ENCODE data around the gene ADAM12.

Gene ADAM12

DNA sequence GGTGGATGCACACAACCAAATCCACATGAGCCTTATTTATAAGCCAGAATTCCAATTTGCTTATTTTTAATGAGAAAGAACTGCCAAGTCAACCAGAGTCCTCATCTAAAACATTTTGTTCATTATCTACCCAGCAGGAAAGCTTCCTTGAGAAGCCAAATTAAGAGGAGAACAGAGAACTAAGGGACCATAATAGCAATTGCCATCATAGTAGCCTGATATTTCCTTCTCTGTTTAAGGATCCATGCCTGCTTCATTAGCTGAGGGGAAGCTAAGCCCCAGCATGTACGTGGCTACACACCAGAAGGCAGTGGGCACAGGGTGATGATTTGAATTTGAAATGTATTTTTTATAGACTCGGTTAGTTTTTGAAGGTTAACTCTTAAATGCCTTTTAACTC lies 46.8 kb downstream of the ADAM12 start:
- TF ChIP-seq, protein P1, sequence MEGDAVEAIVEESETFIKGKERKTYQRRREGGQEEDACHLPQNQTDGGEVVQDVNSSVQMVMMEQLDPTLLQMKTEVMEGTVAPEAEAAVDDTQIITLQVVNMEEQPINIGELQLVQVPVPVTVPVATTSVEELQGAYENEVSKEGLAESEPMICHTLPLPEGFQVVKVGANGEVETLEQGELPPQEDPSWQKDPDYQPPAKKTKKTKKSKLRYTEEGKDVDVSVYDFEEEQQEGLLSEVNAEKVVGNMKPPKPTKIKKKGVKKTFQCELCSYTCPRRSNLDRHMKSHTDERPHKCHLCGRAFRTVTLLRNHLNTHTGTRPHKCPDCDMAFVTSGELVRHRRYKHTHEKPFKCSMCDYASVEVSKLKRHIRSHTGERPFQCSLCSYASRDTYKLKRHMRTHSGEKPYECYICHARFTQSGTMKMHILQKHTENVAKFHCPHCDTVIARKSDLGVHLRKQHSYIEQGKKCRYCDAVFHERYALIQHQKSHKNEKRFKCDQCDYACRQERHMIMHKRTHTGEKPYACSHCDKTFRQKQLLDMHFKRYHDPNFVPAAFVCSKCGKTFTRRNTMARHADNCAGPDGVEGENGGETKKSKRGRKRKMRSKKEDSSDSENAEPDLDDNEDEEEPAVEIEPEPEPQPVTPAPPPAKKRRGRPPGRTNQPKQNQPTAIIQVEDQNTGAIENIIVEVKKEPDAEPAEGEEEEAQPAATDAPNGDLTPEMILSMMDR (IDR thresholded peaks at IDR 0.05; ENCODE audit: borderline replicate concordance, insufficient read depth, low read depth, low read length): no peak
- H3K4me3 ChIP-seq (ENCODE audit: low read depth, low read length): no peak overlapping the region

DNA sequence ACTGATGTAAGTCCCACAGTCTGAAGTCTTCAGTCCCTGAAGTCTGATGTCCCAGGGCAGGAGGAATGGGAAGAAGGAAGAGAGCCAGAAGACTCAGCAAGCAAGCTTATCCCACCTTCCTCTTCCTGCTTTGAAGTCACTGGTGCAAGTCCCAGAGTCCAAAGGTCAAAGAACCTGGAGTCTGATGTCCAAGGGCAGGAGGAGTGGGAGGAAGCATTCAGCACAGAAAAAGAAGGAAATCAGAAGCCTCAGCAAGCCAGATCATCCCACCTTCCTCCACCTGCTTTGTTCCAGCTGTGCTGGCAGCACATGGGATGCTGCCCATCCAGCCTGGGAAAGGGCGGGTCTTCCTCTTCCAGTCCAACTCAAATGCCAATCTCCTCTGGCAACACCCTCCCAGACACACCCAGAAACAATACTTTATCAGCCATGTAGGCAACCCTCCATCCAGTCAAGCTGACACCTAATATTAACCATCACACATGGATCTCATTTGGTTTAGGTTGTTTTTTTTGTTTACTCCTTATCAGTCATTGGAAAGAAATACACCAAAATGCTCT lies 50.9 kb downstream of the ADAM12 start:
- H3K4me3 ChIP-seq (ENCODE audit: low read depth, low read length): no peak overlapping the region
- TF ChIP-seq, protein P1 (IDR thresholded peaks at IDR 0.05; ENCODE audit: borderline replicate concordance, insufficient read depth, low read depth, low read length): no peak

DNA sequence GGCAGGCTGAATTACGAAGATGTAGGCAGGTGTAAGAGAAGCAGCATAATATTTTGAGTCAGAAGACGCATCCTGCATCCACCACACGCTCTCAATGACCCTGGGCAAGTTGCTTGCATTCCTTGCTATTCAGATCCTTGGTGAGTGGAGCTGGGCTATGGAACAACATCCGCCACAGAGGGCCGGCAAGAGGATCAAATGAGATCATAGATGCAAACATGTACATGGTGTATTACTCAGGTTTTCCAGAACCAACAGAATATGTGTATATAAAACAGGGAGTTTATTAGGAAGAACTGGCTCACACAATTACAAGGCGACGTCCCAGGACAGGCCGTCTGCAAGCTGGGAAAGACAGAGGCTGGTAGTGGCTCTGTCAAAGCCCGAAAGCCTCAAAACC lies 51.5 kb downstream of the ADAM12 start:
- H3K4me3 ChIP-seq (ENCODE audit: low read depth, low read length): no peak overlapping the region
- TF ChIP-seq, protein P1 (IDR thresholded peaks at IDR 0.05; ENCODE audit: borderline replicate concordance, insufficient read depth, low read depth, low read length): no peak

DNA sequence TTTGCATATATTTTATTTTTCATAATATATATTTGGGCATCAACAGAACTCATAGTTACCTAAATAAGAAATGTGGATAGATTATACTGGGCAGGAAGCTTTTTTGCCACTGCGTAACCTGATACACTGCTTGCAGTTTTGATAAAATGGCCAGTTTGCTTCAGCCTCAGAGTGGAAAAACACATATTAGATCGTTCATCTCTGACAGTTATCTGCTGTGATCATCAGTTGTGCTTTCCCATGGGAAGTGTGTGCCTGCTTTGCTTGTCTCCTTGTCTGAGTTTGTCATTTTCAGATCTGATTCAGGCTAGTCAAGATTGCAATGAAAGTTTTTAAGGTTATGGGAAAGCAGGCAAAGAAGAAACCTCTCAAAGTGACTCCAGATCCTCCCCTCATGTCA lies 54.0 kb downstream of the ADAM12 start:
- TF ChIP-seq, protein P1 (IDR thresholded peaks at IDR 0.05; ENCODE audit: borderline replicate concordance, insufficient read depth, low read depth, low read length): no peak

DNA sequence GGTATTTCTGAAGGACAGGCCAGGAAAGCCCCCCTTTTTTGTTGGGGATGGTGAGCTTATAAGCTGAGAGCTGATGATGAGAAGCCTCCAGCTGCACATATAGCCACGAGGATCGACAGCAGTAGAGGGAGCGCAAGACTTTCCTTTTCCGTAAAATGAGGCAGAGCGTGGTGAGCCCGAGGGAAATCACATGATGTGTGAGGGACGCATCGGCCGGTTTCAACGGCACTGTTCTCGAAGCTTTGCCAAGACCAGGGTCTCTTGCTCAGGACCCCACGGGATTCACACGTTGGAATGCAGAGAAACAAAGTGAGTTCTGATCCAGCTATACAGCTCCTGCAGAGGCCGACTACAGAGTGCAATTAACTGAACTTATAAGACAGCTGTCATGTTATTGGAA lies 55.7 kb downstream of the ADAM12 start:
- H3K4me3 ChIP-seq (ENCODE audit: low read depth, low read length): no peak overlapping the region
- TF ChIP-seq, protein P1 (IDR thresholded peaks at IDR 0.05; ENCODE audit: borderline replicate concordance, insufficient read depth, low read depth, low read length): no peak

More for the DNA sequence above, 54.0 kb downstream of the ADAM12 start:
- no peak overlapping the region for H3K4me3 ChIP-seq (ENCODE audit: low read depth, low read length)

DNA sequence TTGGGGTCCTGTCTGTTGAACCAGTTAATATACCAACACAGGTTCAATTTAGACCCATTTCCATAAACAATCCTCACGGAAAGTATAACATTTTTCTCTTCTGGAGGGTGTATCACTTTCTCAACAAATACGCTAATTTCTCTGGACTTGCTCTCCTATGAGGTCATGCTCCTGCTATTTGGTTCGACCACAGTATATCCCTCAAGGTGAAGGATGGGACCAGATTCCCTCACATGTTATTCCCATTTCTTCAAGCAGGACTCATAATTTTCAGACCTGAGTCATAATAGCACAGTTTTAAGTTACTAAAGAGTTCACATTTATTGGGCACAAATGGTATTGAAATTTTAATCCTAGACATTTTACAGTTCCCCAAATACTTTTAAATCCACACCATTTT lies 57.2 kb downstream of the ADAM12 start:
- no peak overlapping the region for H3K4me3 ChIP-seq (ENCODE audit: low read depth, low read length)
- TF ChIP-seq, protein P1 (IDR thresholded peaks at IDR 0.05; ENCODE audit: borderline replicate concordance, insufficient read depth, low read depth, low read length): no peak

DNA sequence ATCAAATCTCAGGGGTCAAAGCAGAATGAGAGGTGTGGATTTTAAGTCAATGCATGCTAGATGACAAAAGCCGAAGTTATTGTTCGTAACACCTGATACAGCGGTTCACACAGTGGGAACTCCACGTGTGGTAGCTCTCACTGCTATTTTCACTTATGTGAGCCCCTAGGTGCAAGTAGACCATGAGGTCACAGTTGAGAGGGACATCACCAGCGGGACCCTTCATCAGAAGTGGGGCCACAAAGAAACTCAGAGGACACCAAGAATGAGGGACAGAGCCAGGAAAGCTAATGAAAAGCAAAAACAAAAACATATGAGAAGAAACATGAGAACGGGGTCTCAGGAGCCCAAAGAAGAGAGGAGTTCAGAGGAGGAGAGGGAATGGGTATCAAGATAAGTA lies 63.5 kb downstream of the ADAM12 start:
- TF ChIP-seq, protein P1 (IDR thresholded peaks at IDR 0.05; ENCODE audit: borderline replicate concordance, insufficient read depth, low read depth, low read length): no peak
- no peak overlapping the region for H3K4me3 ChIP-seq (ENCODE audit: low read depth, low read length)
